Activated T-helper 1 cell treated with Interleukin-2 at 50 U/mL for 16 hours (primary cell): ENCODE data around the gene DIP2A.

Source experiments
- DNase-seq: peaks from one replicate; pipeline ENCODE4 v3.0.0-alpha.2; 2020; ENCODE audit warnings: low read depth

DIP2A gene

DNA sequence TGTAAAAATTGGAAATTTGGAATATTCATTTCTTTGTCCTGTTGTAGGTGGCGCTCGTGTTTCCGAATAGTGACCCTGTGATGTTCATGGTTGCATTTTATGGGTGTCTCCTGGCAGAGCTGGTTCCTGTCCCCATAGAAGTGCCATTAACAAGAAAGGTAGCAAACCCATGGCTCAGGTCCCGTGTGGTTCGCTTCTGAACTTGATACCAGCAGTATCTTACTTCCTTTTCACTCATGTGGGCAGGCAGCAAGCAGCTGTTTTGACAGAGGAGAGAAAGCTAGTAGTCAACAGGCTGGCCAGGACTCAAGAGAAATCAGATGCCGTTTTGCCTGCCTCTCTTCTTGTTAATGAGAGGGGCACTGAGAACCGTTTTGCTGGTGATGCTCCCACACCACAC is 73.4 kb downstream of the DIP2A start:
- DNase-seq = no peak

- no peak for DNase-seq
Measured at GRCh38 chr21:46537026-46537425, 78.3 kb downstream of the DIP2A start.

DNA sequence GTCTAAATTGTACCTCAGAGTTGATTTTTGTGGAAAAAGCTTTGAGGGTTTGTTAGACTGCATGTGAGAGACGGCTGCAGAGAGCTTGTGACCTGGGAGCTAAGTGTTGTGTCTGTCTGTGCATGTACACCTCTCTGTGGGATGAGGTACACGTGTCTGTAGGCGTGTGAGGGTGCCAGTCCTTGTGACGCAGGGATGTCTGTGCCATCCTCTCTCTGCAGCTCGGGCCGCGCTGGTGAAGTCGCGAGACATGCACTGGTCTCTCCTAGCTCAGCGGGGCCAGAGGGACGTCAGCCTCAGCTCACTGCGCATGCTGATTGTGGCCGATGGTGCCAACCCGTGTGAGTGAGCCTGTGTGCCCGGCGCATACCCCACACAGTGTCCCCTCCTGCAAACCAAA is 79.6 kb downstream of the DIP2A start:
- no peak for DNase-seq

DNA sequence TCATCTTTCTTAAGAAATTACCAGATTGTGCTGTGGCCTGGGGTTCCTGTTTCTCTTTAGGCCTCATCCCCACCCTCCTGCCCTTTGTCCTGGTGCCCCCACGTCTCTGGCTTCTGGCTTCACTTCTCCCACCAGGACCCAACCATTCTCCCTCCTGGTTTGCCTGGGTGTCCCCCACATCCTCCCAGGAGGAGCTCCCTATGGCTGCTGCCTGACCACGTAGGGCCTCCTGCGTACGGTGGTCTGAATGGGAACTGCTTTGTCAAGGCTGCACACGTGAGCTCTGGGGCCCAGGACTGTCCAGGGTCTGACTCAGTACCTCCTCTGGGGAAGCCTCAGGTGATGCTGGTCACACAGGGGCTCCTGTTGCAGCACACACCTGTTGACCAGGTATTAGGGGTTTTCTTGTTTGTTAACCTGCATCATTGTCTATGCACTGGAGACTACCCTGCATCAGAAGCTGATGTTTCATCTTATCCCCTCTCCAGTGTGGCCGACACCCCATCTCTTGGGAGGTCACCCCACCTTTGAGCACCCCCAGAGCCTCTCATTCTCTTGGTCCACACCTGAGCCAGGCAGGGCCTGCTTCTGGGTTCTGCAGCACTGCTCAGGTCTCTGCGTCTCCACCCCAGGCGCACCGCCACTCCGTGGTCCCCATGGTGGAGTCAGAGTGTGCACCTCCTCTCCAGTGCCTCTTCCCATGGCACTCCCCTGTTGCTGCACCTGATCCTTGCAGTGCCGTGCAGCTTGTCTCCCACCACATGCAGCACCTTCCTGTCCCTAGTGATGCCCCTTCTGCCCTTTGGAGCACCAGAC is 80.4 kb downstream of the DIP2A start:
- DNase-seq = no peak

DNA sequence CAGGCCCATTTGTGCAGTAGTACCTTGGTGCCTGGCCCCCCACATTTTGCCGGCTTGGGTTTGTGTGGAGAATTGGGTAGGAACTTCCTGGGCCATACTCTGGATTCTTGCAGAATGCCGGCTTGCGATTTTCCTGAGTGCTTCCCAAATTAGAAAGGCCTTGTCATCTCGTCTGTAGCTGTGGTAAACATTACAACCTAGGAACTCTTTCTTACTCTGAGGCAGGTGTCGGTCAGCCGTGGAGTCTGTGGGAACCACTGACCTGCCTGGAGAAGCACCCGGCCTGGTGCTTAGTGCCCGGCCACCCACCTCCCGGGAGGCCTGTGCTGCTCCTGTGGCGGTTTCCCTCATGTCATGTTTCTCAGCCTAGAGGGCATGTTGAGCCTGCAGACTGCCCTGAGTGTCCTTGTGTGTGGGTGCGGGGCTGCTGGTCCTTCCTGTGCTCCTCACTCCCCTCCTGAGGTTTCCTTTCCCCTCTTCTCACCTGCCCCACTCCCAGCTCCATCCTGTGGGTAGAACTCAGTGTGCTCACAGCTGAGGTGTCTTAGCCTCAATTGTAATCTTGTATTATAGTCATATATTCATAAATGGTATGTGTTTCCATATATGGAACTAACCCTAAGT is 81.5 kb downstream of the DIP2A start:
- DNase-seq = no peak

GRCh38 chr21:46542588-46543124 is 84.0 kb downstream of the DIP2A start:
- DNase-seq = no peak

DNA sequence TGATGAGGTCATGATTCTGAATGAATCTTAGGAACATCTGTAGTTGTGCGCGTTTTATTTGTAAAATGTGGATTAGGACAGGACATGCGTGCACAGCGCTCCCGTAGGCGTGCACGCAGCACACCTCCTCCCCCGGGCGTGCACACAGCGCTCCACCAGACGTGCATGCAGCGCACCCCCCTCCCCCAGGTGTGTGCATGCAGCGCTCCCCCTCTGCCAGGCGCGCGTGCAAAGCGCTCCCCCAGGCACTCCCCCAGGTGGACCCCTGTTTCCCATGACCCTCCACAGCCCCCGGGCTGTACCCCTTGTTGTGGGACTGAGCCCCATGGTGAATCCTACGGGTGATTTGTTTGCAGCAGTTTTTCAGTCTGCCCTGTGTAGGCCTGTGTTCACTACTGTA is 84.6 kb downstream of the DIP2A start:
- no peak for DNase-seq

- DNase-seq = no peak
Measured at GRCh38 chr21:46544003-46544402, 85.3 kb downstream of the DIP2A start.

DNA sequence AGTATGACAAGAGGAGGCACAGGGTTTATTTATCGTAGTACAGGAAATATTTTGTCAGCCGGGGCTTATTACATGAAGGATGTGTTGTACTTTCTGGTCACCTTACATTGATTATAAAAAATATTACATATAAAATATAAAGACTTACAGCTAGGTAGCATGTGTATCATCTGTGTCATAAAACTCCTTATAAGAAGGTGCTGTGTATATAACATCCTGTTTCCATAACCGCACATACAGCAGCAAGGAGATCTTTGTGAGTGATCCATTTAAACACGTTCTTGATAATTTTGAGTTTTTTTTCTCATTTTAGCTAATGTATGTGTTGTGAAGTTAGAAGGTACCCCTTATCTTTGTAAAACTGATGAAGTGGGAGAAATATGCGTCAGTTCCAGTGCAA is 86.1 kb downstream of the DIP2A start:
- no peak for DNase-seq

- no peak for DNase-seq
Measured at GRCh38 chr21:46545363-46545762, 86.7 kb downstream of the DIP2A start.

DNA sequence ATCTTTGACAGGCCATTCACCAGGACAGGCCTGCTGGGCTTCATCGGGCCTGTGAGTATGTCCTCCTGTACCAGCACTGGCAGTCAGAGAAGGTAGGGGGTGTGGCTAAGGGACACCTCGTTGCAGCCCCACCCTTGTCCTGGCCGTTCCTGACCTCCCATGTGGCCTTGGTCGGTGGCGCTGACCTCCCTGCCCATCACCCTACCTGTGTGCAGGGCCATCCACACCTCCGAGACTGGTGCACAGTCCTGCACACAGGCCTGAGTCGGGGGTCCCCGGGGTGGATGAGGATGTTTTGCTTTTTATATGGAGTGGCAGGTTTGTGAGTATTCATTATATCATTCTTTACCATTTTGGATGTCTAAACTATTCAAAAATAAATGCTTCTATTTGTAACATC is 87.2 kb downstream of the DIP2A start:
- DNase-seq = no peak

GRCh38 chr21:46546799-46547198 is 88.1 kb downstream of the DIP2A start:
- DNase-seq = no peak

DNA sequence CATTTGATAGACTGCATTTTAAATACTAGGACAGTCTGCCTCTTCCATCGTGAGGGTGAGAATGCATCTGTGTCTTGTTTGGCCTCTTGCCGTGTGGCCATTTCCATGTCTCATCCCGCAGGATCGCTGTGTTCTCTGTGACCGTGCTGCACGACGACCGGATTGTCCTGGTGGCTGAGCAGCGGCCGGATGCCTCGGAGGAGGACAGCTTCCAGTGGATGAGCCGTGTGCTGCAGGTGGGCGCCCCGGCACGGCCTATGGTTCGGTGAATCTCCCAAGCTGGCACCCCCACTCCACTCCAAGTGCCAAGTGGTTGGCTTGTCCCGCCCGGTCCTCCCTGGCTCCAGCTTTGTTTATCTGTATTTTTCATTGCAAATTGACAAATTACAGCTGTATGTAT is 91.0 kb downstream of the DIP2A start:
- no peak for DNase-seq

- peak; percentile 48 for DNase-seq
Measured at GRCh38 chr21:46550116-46550941, 91.6 kb downstream of the DIP2A start.

DNA sequence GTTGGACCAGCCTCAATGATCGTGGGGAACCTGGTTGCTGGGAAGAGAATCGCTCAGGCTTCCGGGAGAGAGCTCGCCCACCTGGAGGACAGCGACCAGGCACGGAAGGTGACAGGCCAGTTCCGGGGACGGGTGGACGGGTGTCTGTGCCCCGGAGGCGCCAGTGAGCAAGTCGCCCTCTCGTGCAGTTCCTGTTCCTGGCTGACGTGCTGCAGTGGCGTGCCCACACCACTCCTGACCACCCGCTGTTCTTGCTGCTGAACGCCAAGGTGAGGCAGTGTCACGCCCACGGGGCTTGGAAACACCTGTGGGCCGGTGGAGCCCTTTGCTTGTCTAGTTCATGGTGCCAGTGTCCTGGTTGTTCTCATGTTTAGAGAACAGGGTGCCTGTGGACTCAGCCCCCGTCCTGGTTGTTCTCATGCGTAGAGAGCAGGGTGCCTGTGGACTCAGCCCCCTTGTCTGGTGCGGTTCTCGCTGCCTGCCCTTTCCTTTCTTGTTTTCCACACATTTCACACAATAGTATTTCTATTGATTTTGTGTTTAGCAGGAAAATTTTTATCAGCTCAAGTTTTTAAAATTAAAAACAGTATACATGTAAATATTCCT is 93.0 kb downstream of the DIP2A start:
- DNase-seq = peak; percentile 22

DNA sequence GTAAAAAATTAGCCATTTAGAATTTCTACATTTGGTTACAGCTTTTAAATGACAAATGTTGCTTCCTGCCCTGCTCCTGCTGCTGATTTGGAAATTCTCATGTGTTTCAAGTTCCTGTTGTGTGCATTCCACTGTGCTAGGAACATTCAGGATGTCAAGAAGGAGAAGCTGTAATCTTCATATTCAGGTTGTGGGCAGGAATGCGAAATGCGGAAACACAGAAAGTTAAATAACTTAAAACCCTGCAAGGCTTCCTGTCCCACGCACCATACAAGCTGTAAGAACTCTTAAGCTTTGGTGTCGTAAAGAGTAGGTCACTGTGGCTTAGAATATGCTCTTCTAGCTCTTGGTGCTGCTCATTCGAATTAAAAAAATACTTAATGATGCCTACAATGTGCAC is 93.6 kb downstream of the DIP2A start:
- DNase-seq = no peak

GRCh38 chr21:46552865-46553379 is 94.2 kb downstream of the DIP2A start:
- no peak for DNase-seq

DNA sequence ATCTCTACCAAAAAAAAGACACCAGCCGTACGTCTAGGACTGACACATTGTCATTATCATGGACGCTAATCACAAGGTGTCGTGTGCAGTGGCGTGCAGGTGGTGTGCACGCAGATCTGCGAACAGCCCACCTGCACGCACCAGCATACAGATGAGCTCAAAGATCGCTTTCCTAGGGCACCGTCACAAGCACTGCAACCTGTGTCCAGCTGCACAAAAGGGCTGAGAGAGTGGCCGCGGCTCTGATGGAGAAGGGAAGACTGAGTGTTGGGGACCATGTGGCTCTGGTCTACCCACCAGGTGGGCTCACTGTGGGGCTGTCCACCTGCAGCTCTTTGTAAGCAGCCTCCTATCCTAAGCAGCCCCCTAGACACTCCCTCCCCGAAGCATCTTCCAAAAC is 95.3 kb downstream of the DIP2A start:
- DNase-seq = no peak

GRCh38 chr21:46554431-46555224 is 95.9 kb downstream of the DIP2A start:
- DNase-seq = no peak

DNA sequence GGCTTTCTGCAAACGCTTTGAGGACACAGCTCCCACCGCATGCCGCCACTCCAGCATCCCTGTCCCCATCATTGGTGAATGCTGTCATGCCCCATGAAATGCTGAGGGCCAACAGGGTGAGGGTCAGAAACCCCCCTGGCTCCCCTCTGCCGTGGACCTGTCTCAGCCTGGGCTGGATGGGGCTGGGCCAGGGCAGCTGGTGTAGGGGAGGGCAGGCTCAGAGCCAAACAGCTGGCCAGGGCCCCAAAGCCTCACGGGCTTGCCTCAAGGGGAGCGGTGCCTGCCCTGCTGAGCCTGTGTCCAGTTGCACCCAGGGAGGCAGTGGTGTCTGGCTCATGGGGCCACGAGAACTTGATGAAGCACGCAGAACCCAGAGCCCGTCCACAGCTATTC is 96.5 kb downstream of the DIP2A start:
- no peak for DNase-seq

GRCh38 chr21:46555678-46556077 is 97.0 kb downstream of the DIP2A start:
- DNase-seq = no peak
